H9 (cell line): ENCODE measurements around the gene TMEM252. TPM values are rescaled to one million over a fixed set of nuclear protein-coding genes. Genes with fewer than 3 reads are reported as not detected.

ENCODE experiments used
- DNase-seq: peaks from one replicate; pipeline ENCODE4 v3.0.0-alpha.2; 2017
- H2AFZ ChIP-seq: one replicate; pipeline ENCODE4 v1.6.1; 2013; ENCODE audit warnings: mild to moderate bottlenecking, low read length, control low read depth, moderate library complexity
- H2AK5ac ChIP-seq: 2 replicates; pipeline ENCODE4 v1.6.1; 2013; ENCODE audit warnings: low read length, control low read depth, mixed read lengths; ENCODE audit not compliant: insufficient read length
- H2BK120ac ChIP-seq: one replicate; pipeline ENCODE4 v1.6.1; 2013; ENCODE audit warnings: low read depth, mild to moderate bottlenecking, low read length, control low read depth, inconsistent platforms; ENCODE audit not compliant: poor library complexity, severe bottlenecking
- H2BK12ac ChIP-seq: 2 replicates; pipeline ENCODE4 v1.6.1; 2013; ENCODE audit warnings: low read length, control low read depth, mixed read lengths, low read depth; ENCODE audit not compliant: insufficient read length
- H2BK15ac ChIP-seq: 2 replicates; pipeline ENCODE4 v1.6.1; 2013; ENCODE audit warnings: low read depth, low read length, control low read depth
- H2BK20ac ChIP-seq: one replicate; pipeline ENCODE4 v1.6.1; 2013; ENCODE audit warnings: low read depth, mild to moderate bottlenecking, low read length, control low read depth, inconsistent platforms; ENCODE audit not compliant: poor library complexity, severe bottlenecking
- H2BK5ac ChIP-seq: 2 replicates; pipeline ENCODE4 v1.6.1; 2013; ENCODE audit warnings: low read length, control low read depth, mixed read lengths; ENCODE audit not compliant: insufficient read length
- H3K14ac ChIP-seq: 2 replicates; pipeline ENCODE4 v1.6.1; 2013; ENCODE audit warnings: low read length, control low read depth; ENCODE audit not compliant: insufficient read depth
- H3K18ac ChIP-seq: 2 replicates; pipeline ENCODE4 v1.6.1; 2013; ENCODE audit warnings: low read depth, mild to moderate bottlenecking, mixed read lengths, low read length, control low read depth; ENCODE audit not compliant: insufficient read length
- H3K23ac ChIP-seq: 2 replicates; pipeline ENCODE4 v1.6.1; 2013; ENCODE audit warnings: low read length, control low read depth, mixed read lengths, low read depth; ENCODE audit not compliant: insufficient read length
- H3K23me2 ChIP-seq: 2 replicates; pipeline ENCODE4 v1.6.1; 2013; ENCODE audit warnings: low read depth, mild to moderate bottlenecking, mixed read lengths, low read length, control low read depth; ENCODE audit not compliant: insufficient read length, poor library complexity, severe bottlenecking
- H3K27ac ChIP-seq: 2 replicates; pipeline ENCODE4 v1.5.1; 2013; ENCODE audit warnings: low read length, control low read depth, mixed read lengths, low read depth; ENCODE audit not compliant: insufficient read length
- H3K27me3 ChIP-seq: 2 replicates; pipeline ENCODE4 v1.6.1; 2013; ENCODE audit warnings: low read length, control low read depth, inconsistent platforms; ENCODE audit not compliant: insufficient read depth
- H3K4ac ChIP-seq: 2 replicates; pipeline ENCODE4 v1.6.1; 2013; ENCODE audit warnings: low read depth, mild to moderate bottlenecking, control low read depth, inconsistent platforms, low read length, moderate library complexity
- H3K4me1 ChIP-seq: 2 replicates; pipeline ENCODE4 v1.6.1; 2013; ENCODE audit warnings: low read length, control low read depth, inconsistent platforms; ENCODE audit not compliant: insufficient read depth
- H3K4me2 ChIP-seq: 2 replicates; pipeline ENCODE4 v1.6.1; 2013; ENCODE audit warnings: low read length, control low read depth, mixed read lengths; ENCODE audit not compliant: insufficient read length, insufficient read depth
- H3K56ac ChIP-seq: 2 replicates; pipeline ENCODE4 v1.6.1; 2013; ENCODE audit warnings: low read depth, mild to moderate bottlenecking, mixed read lengths, low read length, control low read depth; ENCODE audit not compliant: insufficient read length
- H3K79me1 ChIP-seq: 2 replicates; pipeline ENCODE4 v1.6.1; 2013; ENCODE audit warnings: low read depth, mild to moderate bottlenecking, moderate library complexity, low read length, control low read depth, inconsistent platforms; ENCODE audit not compliant: insufficient read depth, poor library complexity, severe bottlenecking
- H3K79me2 ChIP-seq: 2 replicates; pipeline ENCODE4 v1.6.1; 2013; ENCODE audit warnings: low read length, control low read depth, inconsistent platforms; ENCODE audit not compliant: insufficient read depth
- H3K9ac ChIP-seq: 2 replicates; pipeline ENCODE4 v1.6.1; 2013; ENCODE audit warnings: low read length, control low read depth, mixed read lengths; ENCODE audit not compliant: insufficient read length; ENCODE audit errors: extremely low read depth
- H3K9me3 ChIP-seq: one replicate; pipeline ENCODE4 v1.6.1; 2013; ENCODE audit warnings: low read depth, low read length, inconsistent platforms; ENCODE audit not compliant: control insufficient read depth
- H3T11ph ChIP-seq: one replicate; pipeline ENCODE4 v1.6.1; 2013; ENCODE audit warnings: mild to moderate bottlenecking, low read length, control low read depth, inconsistent platforms
- H4K20me1 ChIP-seq: one replicate; pipeline ENCODE4 v1.6.1; 2013; ENCODE audit not compliant: control insufficient read depth, insufficient read length, insufficient read depth
- H4K5ac ChIP-seq: 2 replicates; pipeline ENCODE4 v1.6.1; 2013; ENCODE audit warnings: low read depth, mild to moderate bottlenecking, mixed read lengths, low read length, control low read depth; ENCODE audit not compliant: insufficient read length
- H4K8ac ChIP-seq: replicated peaks from 2 replicates; pipeline ENCODE4 v1.6.1; 2013; ENCODE audit warnings: low read length, control low read depth, mixed read lengths, low read depth; ENCODE audit not compliant: insufficient read length
- H4K91ac ChIP-seq: 2 replicates; pipeline ENCODE4 v1.6.1; 2013; ENCODE audit warnings: low read depth, mild to moderate bottlenecking, moderate library complexity, mixed read lengths, low read length, control low read depth; ENCODE audit not compliant: insufficient read length
- H3K27ac Mint-ChIP-seq, 3 experiments: 2 replicates in 2 of 3; 3 replicates in 1 of 3; pipeline ENCODE4 v1.8.0; 2020 to 2021; ENCODE audit warnings: mixed read lengths in 3 of 3, mild to moderate bottlenecking in 1 of 3, moderate library complexity in 1 of 3
- H3K27me3 Mint-ChIP-seq: 2 replicates; pipeline ENCODE4 v1.8.0; 2021; ENCODE audit warnings: low read depth, mild to moderate bottlenecking, moderate library complexity, mixed read lengths
- H3K36me3 Mint-ChIP-seq, 3 experiments: 2 replicates in 2 of 3; 3 replicates in 1 of 3; pipeline ENCODE4 v1.8.0; 2020 to 2021; ENCODE audit warnings: low read depth in 3 of 3, mixed read lengths in 3 of 3; ENCODE audit not compliant: insufficient read depth in 1 of 3
- H3K4me1 Mint-ChIP-seq, 2 experiments: 2 replicates each; pipeline ENCODE4 v1.8.0; 2020; ENCODE audit warnings: mixed read lengths in 2 of 2
- H3K4me3 Mint-ChIP-seq, 2 experiments: 2 replicates in 1 of 2; 3 replicates in 1 of 2; pipeline ENCODE4 v1.8.0; 2020 to 2021; ENCODE audit warnings: mild to moderate bottlenecking in 2 of 2, mixed read lengths in 2 of 2, moderate library complexity in 1 of 2
- H3K9me3 Mint-ChIP-seq, 2 experiments: 2 replicates in 1 of 2; 3 replicates in 1 of 2; pipeline ENCODE4 v1.8.0; 2020; ENCODE audit warnings: mild to moderate bottlenecking in 2 of 2, mixed read lengths in 2 of 2, moderate library complexity in 1 of 2
- WGBS: extraction: QIAGEN DNeasy Blood & Tissue Kit; methylation state at CpG from one replicate; pipeline ENCODE4 v1.1.7; 2013; ENCODE audit warnings: missing lambda C conversion rate, low lambda C conversion rate, mixed read lengths; ENCODE audit not compliant: insufficient read length; ENCODE audit errors: extremely low coverage; 5-methylcytosine and 5-hydroxymethylcytosine counted together
- total RNA-seq: library from RNA; stranded (reverse); gene quantifications from 2 replicates; pipeline ENCODE4 v1.2.1, GENCODE V29; 2021
- TF ChIP-seq, protein P1 (sequence below): fragments of 200-600 bp; sonication (generic); conservative IDR thresholded peaks from 3 replicates; pipeline ENCODE4 v1.8.0; 2021; ENCODE audit warnings: antibody characterized with exemption, mild to moderate bottlenecking

Gene TMEM252
- total RNA-seq, 1 experiment from 2014 or later = not detected

GRCh38 chr9:68545033-68545705, 4.5 kb upstream of the TMEM252 start:
- no peaks in the 10 kb centered on the region for H3K4me1 Mint-ChIP-seq
- no peak overlapping the region for H3K18ac ChIP-seq
- no peaks in the 10 kb centered on the region for H3K9me3 ChIP-seq
- no peaks in the 10 kb centered on the region for H3K36me3 Mint-ChIP-seq
- H3K4me1 ChIP-seq = no peaks in the 10 kb centered on the region
- no peak overlapping the region for H4K8ac ChIP-seq
- H3K27ac Mint-ChIP-seq = no peak overlapping the region
- no peak overlapping the region for H2BK5ac ChIP-seq
- no peak overlapping the region for H2BK12ac ChIP-seq
- no peaks in the 10 kb centered on the region for H4K20me1 ChIP-seq
- H3K9ac ChIP-seq = no peak overlapping the region
- H2AK5ac ChIP-seq = no peak overlapping the region
- TF ChIP-seq, protein P1, sequence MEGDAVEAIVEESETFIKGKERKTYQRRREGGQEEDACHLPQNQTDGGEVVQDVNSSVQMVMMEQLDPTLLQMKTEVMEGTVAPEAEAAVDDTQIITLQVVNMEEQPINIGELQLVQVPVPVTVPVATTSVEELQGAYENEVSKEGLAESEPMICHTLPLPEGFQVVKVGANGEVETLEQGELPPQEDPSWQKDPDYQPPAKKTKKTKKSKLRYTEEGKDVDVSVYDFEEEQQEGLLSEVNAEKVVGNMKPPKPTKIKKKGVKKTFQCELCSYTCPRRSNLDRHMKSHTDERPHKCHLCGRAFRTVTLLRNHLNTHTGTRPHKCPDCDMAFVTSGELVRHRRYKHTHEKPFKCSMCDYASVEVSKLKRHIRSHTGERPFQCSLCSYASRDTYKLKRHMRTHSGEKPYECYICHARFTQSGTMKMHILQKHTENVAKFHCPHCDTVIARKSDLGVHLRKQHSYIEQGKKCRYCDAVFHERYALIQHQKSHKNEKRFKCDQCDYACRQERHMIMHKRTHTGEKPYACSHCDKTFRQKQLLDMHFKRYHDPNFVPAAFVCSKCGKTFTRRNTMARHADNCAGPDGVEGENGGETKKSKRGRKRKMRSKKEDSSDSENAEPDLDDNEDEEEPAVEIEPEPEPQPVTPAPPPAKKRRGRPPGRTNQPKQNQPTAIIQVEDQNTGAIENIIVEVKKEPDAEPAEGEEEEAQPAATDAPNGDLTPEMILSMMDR = no peak
- WGBS = no CpG with 5 or more reads among the region's 3 CpGs
- H3K23me2 ChIP-seq = no peaks in the 10 kb centered on the region
- H3K27me3 ChIP-seq = no peaks in the 10 kb centered on the region; the same call in 1 of the 2 replicates
- H3T11ph ChIP-seq = no peak overlapping the region
- H3K56ac ChIP-seq = no peak overlapping the region
- DNase-seq = no peak
- H3K4ac ChIP-seq = no peak overlapping the region
- no peak overlapping the region for H3K23ac ChIP-seq
- H2BK120ac ChIP-seq = no peak overlapping the region
- H3K79me1 ChIP-seq = no peaks in the 10 kb centered on the region
- H2BK15ac ChIP-seq = no peak overlapping the region
- no peak overlapping the region for H2AFZ ChIP-seq
- H2BK20ac ChIP-seq = no peak overlapping the region
- H3K4me2 ChIP-seq = no peak overlapping the region
- no peaks in the 10 kb centered on the region for H3K79me2 ChIP-seq
- H4K91ac ChIP-seq = no peak overlapping the region
- no peak overlapping the region for H3K27ac ChIP-seq
- no peak overlapping the region for H3K4me3 Mint-ChIP-seq
- H3K14ac ChIP-seq = no peak overlapping the region
- peaks cover 84% of the 10 kb centered on the region for H3K27me3 Mint-ChIP-seq
- no peak overlapping the region for H4K5ac ChIP-seq
- no peaks in the 10 kb centered on the region for H3K9me3 Mint-ChIP-seq
